ENCODE measurements around the gene SLC22A17. TPM values are rescaled to one million over a fixed set of nuclear protein-coding genes. Genes with fewer than 3 reads are reported as not detected.

Gene SLC22A17
- total and polyA plus RNA-seq, 2 of the 13 experiments (the other 11 are each of a cell fraction or from before 2014, with no cell fraction given) = 0.95 to 1.1 TPM

DNA sequence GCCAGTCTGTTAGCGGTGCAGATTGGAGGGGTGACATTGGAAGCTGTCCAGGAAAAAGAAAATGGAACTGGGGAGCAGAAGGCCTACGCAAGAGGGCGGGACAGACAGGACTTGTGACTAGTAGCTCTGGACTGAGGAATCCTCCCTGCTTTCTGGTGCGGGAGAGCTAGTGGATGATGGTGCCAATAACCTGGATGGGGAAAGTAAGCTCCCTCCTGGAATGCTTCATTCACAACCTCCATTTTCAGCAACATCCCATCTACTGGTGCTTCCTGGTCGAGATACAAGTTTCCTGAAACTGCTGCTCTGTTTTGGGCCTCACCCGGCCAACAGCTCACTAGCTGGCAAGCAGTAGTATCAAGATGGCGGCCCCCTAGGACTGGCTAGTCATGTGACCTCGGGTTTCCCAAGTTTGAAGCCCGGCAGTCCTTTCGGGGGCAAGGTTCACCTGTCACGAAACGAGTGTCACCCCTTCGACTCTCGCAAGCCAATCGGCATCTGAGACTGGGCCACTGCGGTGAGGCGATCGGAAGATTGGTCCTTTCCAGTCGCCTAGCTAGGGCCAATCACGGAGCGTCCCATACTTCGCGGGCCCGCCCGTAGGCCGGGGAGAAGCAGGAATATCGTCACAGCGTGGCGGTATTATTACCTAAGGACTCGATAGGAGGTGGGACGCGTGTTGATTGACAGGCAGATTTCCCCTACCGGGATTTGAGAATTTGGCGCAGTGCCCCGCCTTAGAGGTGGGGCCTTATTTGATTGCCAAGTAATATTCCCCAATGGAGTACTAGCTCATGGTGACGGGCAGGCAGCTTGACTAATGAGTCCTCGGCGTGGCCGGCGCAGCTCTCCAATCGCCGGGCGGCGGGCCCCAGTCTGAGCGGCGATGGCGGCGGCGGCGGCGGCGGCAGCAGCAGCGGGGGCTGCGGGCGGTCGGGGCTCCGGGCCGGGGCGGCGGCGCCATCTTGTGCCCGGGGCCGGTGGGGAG lies 31.8 kb downstream of the SLC22A17 start, which contains the start of gene PABPN1 (continued):
- TF ChIP-seq, protein P1, sequence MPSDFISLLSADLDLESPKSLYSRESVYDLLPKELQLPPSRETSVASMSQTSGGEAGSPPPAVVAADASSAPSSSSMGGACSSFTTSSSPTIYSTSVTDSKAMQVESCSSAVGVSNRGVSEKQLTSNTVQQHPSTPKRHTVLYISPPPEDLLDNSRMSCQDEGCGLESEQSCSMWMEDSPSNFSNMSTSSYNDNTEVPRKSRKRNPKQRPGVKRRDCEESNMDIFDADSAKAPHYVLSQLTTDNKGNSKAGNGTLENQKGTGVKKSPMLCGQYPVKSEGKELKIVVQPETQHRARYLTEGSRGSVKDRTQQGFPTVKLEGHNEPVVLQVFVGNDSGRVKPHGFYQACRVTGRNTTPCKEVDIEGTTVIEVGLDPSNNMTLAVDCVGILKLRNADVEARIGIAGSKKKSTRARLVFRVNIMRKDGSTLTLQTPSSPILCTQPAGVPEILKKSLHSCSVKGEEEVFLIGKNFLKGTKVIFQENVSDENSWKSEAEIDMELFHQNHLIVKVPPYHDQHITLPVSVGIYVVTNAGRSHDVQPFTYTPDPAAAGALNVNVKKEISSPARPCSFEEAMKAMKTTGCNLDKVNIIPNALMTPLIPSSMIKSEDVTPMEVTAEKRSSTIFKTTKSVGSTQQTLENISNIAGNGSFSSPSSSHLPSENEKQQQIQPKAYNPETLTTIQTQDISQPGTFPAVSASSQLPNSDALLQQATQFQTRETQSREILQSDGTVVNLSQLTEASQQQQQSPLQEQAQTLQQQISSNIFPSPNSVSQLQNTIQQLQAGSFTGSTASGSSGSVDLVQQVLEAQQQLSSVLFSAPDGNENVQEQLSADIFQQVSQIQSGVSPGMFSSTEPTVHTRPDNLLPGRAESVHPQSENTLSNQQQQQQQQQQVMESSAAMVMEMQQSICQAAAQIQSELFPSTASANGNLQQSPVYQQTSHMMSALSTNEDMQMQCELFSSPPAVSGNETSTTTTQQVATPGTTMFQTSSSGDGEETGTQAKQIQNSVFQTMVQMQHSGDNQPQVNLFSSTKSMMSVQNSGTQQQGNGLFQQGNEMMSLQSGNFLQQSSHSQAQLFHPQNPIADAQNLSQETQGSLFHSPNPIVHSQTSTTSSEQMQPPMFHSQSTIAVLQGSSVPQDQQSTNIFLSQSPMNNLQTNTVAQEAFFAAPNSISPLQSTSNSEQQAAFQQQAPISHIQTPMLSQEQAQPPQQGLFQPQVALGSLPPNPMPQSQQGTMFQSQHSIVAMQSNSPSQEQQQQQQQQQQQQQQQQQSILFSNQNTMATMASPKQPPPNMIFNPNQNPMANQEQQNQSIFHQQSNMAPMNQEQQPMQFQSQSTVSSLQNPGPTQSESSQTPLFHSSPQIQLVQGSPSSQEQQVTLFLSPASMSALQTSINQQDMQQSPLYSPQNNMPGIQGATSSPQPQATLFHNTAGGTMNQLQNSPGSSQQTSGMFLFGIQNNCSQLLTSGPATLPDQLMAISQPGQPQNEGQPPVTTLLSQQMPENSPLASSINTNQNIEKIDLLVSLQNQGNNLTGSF (CRISPR knock-in tag; IDR thresholded peaks at IDR 0.05) = peak; percentile 96; the same call in 1 of the 2 replicates
- TF ChIP-seq ZNF230 (CRISPR knock-in tag; IDR thresholded peaks at IDR 0.05) (peak; percentile 99; the same call in 1 of the 2 replicates), ZNF224 (CRISPR knock-in tag; IDR thresholded peaks at IDR 0.05) (peak; percentile 62), HNF4A (CRISPR knock-in tag; IDR thresholded peaks at IDR 0.05) (peak; percentile 100), YEATS2 (CRISPR knock-in tag; IDR thresholded peaks at IDR 0.05; ENCODE audit: borderline replicate concordance) (peak; percentile 98), SAP130 (CRISPR knock-in tag; IDR thresholded peaks at IDR 0.05; ENCODE audit: low read depth) (peak; percentile 98), TARDBP (CRISPR knock-in tag; IDR thresholded peaks at IDR 0.05) (peak; percentile 99), HCFC1 (IDR thresholded peaks at IDR 0.05; ENCODE audit: low read depth, low read length) (peak; percentile 40; the same call in 1 of the 2 replicates), TAF1 (CRISPR knock-in tag; IDR thresholded peaks at IDR 0.05) (peak; percentile 81), AGO2 (optimal IDR thresholded peaks at IDR 0.05; ENCODE audit: low read depth, low read length) (peak; percentile 95), AGO1 (IDR thresholded peaks at IDR 0.05; ENCODE audit: low read depth, low read length, poor library complexity, severe bottlenecking) (peak; percentile 96), ZFP36L2 (CRISPR knock-in tag; IDR thresholded peaks at IDR 0.05) (peak; percentile 89), ZNF83 (CRISPR knock-in tag; IDR thresholded peaks at IDR 0.05; ENCODE audit: borderline replicate concordance) (peak; percentile 98; the same call in 1 of the 2 replicates), ZFP90 (CRISPR knock-in tag; IDR thresholded peaks at IDR 0.05; ENCODE audit: borderline replicate concordance) (peak; percentile 98), NBN (conservative IDR thresholded peaks at IDR 0.05) (no peak), ZSCAN21 (CRISPR knock-in tag; IDR thresholded peaks at IDR 0.05; ENCODE audit: borderline replicate concordance) (no peak; the same call in 1 of the 2 replicates), CENPT (CRISPR knock-in tag; IDR thresholded peaks at IDR 0.05; ENCODE audit: low read depth) (peak; percentile 87; the same call in 1 of the 2 replicates)
- TF ChIP-seq, protein P2, sequence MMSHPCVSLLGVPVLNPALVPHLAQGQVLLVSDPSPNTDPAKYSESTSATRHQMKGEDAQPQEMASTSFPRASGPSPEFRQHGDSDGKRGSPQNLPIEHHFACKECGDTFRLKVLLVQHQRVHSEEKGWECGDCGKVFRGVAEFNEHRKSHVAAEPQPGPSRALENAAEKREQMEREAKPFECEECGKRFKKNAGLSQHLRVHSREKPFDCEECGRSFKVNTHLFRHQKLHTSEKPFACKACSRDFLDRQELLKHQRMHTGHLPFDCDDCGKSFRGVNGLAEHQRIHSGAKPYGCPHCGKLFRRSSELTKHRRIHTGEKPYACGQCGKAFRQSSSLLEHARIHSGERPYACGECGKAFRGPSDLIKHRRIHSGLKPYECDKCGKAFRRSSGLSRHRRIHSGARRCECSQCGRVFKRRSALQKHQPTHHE (CRISPR knock-in tag; IDR thresholded peaks at IDR 0.05; ENCODE audit: borderline replicate concordance) = peak; percentile 34; the same call in 1 of the 2 replicates
- TF ChIP-seq, protein P3, sequence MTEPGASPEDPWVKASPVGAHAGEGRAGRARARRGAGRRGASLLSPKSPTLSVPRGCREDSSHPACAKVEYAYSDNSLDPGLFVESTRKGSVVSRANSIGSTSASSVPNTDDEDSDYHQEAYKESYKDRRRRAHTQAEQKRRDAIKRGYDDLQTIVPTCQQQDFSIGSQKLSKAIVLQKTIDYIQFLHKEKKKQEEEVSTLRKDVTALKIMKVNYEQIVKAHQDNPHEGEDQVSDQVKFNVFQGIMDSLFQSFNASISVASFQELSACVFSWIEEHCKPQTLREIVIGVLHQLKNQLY (CRISPR knock-in tag; IDR thresholded peaks at IDR 0.05) = peak; percentile 59
- TF ChIP-seq, protein P4, sequence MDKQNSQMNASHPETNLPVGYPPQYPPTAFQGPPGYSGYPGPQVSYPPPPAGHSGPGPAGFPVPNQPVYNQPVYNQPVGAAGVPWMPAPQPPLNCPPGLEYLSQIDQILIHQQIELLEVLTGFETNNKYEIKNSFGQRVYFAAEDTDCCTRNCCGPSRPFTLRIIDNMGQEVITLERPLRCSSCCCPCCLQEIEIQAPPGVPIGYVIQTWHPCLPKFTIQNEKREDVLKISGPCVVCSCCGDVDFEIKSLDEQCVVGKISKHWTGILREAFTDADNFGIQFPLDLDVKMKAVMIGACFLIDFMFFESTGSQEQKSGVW (CRISPR knock-in tag; IDR thresholded peaks at IDR 0.05; ENCODE audit: borderline replicate concordance) = no peak
